H1 (cell line): Measurements from ENCODE around the gene WNT2. TPM values are rescaled to one million over a fixed set of nuclear protein-coding genes. Genes with fewer than 3 reads are reported as not detected.

Experiments used
- CBX5 ChIP-seq: fragments of 300-800, 300-1000 bp; sonication (generic); IDR thresholded peaks from 2 replicates; pipeline ENCODE4 v1.7.1; 2016; ENCODE audit warnings: antibody characterized with exemption, low read length, low read depth
- POU5F1 ChIP-seq: IDR thresholded peaks from 2 replicates; pipeline ENCODE4 v1.6.1; 2011; ENCODE audit warnings: low read depth, mild to moderate bottlenecking, low read length, moderate library complexity
- RNF2 ChIP-seq: fragments of 200-900, 300-1000 bp; sonication (generic); IDR thresholded peaks from 2 replicates; pipeline ENCODE4 v1.7.1; 2016; ENCODE audit warnings: borderline replicate concordance, low read depth, mild to moderate bottlenecking, antibody characterized with exemption, low read length; ENCODE audit not compliant: poor library complexity, severe bottlenecking; ENCODE audit errors: missing control alignments
- polyA plus RNA-seq, 7 experiments: library from polyadenylated mRNA; depleted of rRNA in 3 of 7; stranded (reverse) in 5 of 7; unstranded in 2 of 7; fragments of >200 nt in 5 of 7; fragments of 200-250 nt in 2 of 7; gene quantifications; 1 replicate in 5 of 7; 2 replicates in 1 of 7; 4 replicates in 1 of 7; pipeline versions ENCODE4 v1.2.1 to v1.2.3, GENCODE V29; 2011 to 2013; ENCODE audit warnings: missing spikeins in 2 of 7, mixed read lengths in 2 of 7
- small RNA-seq: library from polyadenylated mRNA; stranded (forward); fragments of <200 nt; extraction: miRNeasy Mini kit (QIAGEN cat#:217004); gene quantifications from one replicate; pipeline ENCODE3, GENCODE V24; 2013; ENCODE audit not compliant: insufficient read depth
- total RNA-seq: library from RNA; stranded (reverse); fragmentation: NEBNext Ultra II Directional; extraction: Animal tissue kit (Norgen Biotek cat#: 25700); gene quantifications from 2 replicates; pipeline ENCODE4 v1.2.1, GENCODE V29; 2021

WNT2 gene
- total and polyA plus RNA-seq, 2 of the 8 experiments (the other 6 are each of a cell fraction or from before 2014, with no cell fraction given): not detected

GRCh38 chr7:117225536-117225935, 97.3 kb downstream of the WNT2 start (continued):
- TF ChIP-seq POU5F1 (no peak), CBX5 (no peak), RNF2 (no peak)

Small RNA genes within 50 kb of the gene (small RNA-seq; reads per million reads assigned to genes)
- not detected for gene MTCYBP6

Other genes with a start within 250 kb of the WNT2 start
- not detected in 2 replicates for gene ASZ1, start 104.4 kb upstream of the WNT2 start, total RNA-seq
- gene ASZ1, start 104.4 kb upstream of the WNT2 start, polyA plus RNA-seq (2011; rRNA removed): not detected in 2 replicates
- gene CFTR, start 157.0 kb upstream of the WNT2 start, total RNA-seq: 1.2 and 1.7 TPM in 2 replicates
- 0.27 and 1.6 TPM in 2 replicates for gene CFTR, start 157.0 kb upstream of the WNT2 start, polyA plus RNA-seq (2011; rRNA removed)